Cardiac fibroblast (primary cell): ENCODE measurements around the gene HOTAIR.
A peak's percentile ranks its signal among the peaks of the same experiment; 100 is the strongest.

Experiments
- DNase-seq, 2 donors: peaks; one replicate each; pipeline versions ENCODE4 v3.0.0 to v3.0.0-alpha.2; 2010; ENCODE audit warnings: low read depth in 2 of 2
- H3K4me3 ChIP-seq, 2 donors: replicated peaks in 1 of 2; 1 replicate in 1 of 2; 2 replicates in 1 of 2; pipeline ENCODE4 v1.5.1; 2011; ENCODE audit warnings: low read depth in 2 of 2, low read length in 2 of 2, mild to moderate bottlenecking in 2 of 2, moderate library complexity in 1 of 2
- TF ChIP-seq, protein P1 (sequence below): IDR thresholded peaks from one replicate; pipeline ENCODE4 v1.5.1; 2011; ENCODE audit warnings: low read depth, mild to moderate bottlenecking, low read length, inconsistent platforms

Gene HOTAIR

DNA sequence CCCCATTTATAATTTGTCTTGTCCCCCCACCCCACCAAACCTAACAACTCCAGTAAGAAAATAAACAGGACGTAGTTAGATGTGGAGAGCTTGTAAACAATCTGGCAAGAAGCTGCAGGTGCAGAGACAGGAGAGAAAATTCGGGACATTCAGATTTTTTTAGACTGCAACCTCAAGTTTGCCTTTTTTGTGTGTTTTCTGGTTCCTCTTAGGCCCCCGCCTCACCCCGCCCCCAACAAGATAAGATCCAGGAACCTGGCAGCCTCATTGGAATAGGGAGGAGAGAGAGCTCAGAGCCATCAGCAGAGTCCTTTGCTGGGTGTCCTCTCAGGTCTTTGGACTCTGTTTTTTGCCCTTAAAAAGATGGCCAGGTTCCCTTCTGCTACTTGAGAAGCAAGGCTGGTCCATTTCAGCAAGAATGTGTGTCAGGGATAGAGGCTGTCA, 13.1 kb upstream of the HOTAIR start:
- no peak overlapping the region for H3K4me3 ChIP-seq
- TF ChIP-seq, protein P1, sequence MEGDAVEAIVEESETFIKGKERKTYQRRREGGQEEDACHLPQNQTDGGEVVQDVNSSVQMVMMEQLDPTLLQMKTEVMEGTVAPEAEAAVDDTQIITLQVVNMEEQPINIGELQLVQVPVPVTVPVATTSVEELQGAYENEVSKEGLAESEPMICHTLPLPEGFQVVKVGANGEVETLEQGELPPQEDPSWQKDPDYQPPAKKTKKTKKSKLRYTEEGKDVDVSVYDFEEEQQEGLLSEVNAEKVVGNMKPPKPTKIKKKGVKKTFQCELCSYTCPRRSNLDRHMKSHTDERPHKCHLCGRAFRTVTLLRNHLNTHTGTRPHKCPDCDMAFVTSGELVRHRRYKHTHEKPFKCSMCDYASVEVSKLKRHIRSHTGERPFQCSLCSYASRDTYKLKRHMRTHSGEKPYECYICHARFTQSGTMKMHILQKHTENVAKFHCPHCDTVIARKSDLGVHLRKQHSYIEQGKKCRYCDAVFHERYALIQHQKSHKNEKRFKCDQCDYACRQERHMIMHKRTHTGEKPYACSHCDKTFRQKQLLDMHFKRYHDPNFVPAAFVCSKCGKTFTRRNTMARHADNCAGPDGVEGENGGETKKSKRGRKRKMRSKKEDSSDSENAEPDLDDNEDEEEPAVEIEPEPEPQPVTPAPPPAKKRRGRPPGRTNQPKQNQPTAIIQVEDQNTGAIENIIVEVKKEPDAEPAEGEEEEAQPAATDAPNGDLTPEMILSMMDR = no peak

DNA sequence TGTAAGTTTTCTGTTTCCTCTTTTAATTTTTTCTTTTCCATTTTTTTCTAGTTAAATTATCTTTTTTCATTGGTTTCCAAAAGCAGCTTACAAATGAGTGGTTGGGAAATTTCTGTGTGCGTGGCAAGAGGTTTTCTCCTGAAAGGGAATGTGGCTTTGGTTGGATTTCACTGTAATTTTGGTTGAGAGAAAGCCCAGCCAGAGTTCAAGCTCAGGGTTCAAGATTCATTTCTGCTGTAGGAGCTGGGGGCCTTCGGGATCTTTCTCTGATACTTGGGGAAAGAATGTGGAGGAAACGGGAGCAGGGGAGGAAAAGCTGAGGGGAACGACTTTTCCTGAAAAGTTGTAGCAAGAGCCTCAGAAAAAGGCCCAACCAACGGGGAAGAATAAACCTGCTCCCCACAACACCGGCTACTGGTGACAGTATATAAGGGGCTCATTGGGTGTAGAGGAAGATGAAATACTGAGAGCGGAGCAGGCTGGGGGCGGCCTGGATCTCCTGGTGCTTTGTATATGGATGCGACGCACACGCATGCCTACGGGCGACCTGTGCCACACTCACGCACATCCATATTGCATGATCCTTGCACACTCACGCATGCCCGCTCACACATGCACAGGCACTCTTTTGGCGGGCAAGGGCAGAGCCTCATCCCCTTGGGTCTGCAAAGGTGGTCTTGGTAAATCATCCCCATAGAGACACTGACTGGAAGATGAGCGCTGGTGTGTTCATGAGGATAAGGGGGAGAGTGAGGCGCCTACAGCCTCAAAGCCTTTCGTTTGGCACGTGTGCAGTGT, 12.1 kb upstream of the HOTAIR start:
- DNase-seq = no peak
- no peak overlapping the region for H3K4me3 ChIP-seq
- TF ChIP-seq, protein P1 = no peak

More for the DNA sequence above, 13.1 kb upstream of the HOTAIR start:
- no peak for DNase-seq

DNA sequence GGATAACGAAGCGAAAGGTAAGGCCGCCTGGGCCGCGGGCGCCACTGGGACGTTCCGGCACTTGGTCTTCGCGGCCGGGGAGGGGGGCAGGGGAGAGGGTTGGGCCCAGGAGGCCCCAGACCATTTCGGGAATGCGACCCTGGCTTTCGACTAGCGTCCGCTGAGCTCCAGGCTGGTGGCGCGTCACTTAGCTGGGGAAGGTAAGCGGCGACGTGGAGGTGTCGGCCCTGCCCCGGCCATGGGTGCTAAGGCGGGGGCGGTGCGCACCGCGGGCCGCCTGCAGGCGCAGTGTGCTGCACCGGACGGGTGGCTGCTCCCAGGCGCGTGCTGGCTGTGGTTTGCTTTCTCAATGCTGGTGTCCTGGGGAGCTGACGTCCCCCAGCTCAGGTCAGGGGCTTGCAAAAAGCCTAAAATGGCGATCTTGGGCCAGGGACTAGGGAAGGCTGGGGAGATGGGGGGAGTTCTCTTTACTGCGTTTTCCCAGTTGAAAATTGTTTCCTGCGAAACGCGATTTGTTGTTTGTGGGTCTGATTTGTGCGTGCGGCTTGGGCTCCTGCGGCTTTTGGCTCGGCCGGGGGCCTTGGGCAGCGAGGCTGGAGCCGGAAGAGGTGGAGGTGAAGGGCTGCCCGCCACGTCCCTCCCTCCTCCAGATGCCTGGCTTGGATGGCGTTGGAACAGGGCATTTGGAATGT, 11.4 kb upstream of the HOTAIR start:
- TF ChIP-seq, protein P1 = no peak
- no peak overlapping the region for H3K4me3 ChIP-seq
- DNase-seq = no peak

DNA sequence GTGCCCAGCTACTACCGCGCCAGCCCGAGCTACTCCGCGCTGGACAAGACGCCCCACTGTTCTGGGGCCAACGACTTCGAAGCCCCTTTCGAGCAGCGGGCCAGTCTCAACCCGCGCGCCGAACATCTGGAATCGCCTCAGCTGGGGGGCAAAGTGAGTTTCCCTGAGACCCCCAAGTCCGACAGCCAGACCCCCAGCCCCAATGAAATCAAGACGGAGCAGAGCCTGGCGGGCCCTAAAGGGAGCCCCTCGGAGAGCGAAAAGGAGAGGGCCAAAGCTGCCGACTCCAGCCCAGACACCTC, 10.9 kb upstream of the HOTAIR start:
- no peak overlapping the region for H3K4me3 ChIP-seq
- no peak for DNase-seq
- TF ChIP-seq, protein P1 = no peak

DNA sequence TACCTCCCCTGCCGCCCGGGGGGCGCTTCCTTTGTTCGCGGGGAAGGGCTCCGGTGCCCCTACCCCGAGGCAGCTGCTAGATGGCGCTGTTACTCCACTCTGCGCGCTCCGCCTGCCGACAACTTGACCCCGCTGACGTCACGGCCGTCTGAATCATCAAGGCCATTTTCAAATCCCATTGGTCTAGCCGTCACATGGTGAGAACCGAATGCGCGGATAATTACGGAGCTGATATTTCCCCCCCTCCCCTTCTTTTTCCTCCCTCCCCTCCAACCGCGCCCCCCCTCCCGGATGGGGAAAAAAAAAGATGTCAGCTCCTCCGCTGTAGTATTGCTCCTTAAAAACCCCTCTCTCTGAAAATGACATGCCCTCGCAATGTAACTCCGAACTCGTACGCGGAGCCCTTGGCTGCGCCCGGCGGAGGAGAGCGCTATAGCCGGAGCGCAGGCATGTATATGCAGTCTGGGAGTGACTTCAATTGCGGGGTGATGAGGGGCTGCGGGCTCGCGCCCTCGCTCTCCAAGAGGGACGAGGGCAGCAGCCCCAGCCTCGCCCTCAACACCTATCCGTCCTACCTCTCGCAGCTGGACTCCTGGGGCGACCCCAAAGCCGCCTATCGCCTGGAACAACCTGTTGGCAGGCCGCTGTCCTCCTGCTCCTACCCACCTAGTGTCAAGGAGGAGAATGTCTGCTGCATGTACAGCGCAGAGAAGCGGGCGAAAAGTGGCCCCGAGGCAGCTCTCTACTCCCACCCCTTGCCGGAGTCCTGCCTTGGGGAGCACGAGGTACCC, 10.3 kb upstream of the HOTAIR start, which contains the start of gene HOXC10:
Gene HOXC10, plus strand, starts transcription at position 246 of the 791 bp plus-strand sequence. Its CDS starts 114 bp downstream, at position 360.
- TF ChIP-seq, protein P1 = peak; percentile 56
- DNase-seq = peak; percentile 66 to 69
- no peak within 1 kb of the TSS for H3K4me3 ChIP-seq

DNA sequence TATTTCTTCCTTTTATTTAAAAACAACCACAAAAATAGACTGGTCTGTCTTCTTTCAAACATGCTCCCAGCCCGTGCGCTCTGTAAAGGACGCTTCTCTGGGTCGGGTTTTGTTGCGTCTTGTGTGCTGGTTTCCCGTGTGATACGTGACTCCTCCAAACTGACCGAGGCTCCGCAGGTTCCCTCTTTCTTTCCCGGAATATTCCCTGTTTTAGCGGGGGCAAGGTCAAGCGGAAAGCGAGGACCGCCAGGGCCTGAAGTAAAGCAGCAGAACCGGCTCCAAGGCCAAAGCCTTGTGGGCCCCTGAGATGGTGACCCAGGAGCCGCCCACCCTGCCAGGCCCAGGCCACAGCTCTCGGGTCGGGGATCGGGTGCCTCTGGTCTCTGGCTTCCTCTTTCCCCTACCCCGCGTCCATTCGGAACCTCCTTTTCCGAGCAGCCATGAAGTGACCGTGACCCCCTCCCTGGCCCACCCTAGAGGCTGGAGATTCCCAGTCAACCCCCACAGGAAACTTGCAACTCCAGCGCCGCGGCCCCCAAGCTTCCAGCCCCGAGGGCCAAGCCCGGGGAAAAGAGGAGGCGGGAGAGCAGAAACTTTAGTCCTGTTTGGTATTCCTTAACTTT, 9.3 kb upstream of the HOTAIR start:
- H3K4me3 ChIP-seq = no peak overlapping the region
- no peak for DNase-seq
- TF ChIP-seq, protein P1 = no peak
